Measurements from ENCODE around the gene PHETA1. TPM values are rescaled to one million over a fixed set of nuclear protein-coding genes. Genes with fewer than 3 reads are reported as not detected.
"Not testable (repeated sequence)": the region's sequence is repeated elsewhere in the genome, so short reads cannot be mapped to it uniquely, and the experiment has no call there.

PHETA1 gene
- total and polyA plus RNA-seq, 4 experiments from 2014 or later = 0.24 to 6.4 (median 3.1) TPM

DNA sequence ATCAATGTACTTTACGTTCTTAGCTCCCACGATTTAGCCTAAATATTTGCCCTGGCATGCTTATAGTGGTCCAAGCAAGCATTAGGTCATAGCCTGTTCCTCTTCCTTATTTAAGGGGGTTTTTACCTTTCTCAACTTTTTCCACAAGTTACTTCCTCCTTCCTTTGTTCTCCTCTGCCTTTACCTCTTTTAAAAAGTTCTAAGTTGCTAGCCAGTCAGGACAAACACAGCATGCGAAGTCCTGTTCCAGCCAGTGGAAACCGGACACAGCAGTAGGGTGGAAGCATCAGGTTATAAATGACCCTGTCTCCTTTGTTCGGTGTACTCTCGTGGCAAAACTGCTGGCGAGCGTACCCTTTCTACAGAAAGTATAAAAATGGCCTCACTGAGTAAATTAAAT lies 28.2 kb downstream of the PHETA1 start:
- H3K4me3 ChIP-seq (ENCODE audit: low read length in 2 of 2); H3K4me1 Mint-ChIP-seq; H3K9me3 Mint-ChIP-seq; CTCF ChIA-PET (ENCODE audit: partially characterized antibody); H3K36me3 ChIP-seq (ENCODE audit: insufficient read depth, low read length); H3K27ac ChIP-seq (ENCODE audit: low read depth, low read length); H3K4me3 Mint-ChIP-seq; H3K4me1 ChIP-seq (ENCODE audit: insufficient read depth, low read length); DNase-seq; H3K36me3 Mint-ChIP-seq; POLR2A ChIA-PET (ENCODE audit: partially characterized antibody); H3K27ac Mint-ChIP-seq; H3K9me3 ChIP-seq (ENCODE audit: control insufficient read depth in 1 of 2, low read length in 2 of 2); intact Hi-C loops (cut with micrococcal nuclease); H3K27me3 Mint-ChIP-seq; H3K27me3 ChIP-seq (ENCODE audit: insufficient read depth, low read length): not testable (repeated sequence)

DNA sequence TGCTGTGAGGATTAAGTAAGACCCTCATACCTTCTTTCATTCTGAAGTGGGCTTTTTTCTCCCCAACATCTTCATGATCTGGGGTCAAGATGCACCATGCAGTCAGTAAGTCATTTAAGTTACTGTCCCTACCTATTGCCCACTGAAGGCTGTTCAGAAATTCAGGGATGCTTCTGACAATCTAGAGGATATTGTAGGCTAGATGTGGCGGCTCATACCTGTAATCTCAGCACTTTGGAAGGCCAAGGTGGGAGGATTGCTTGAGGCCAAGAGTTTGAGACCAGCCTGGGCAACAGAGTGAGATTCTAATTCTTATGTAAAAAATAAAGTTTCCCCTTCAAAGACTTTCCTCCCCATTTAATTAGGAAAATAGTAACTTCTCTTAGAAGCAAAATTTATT lies 28.7 kb downstream of the PHETA1 start:
- H3K4me3 ChIP-seq (ENCODE audit: low read length in 2 of 2) = no peak overlapping the region
- H3K27me3 Mint-ChIP-seq = peaks cover 0 to 3% of the 10 kb centered on the region in 2 donors
- peaks cover 0 to 4% (median 0%) of the 10 kb centered on the region in 8 donors for H3K9me3 Mint-ChIP-seq
- no peaks in the 10 kb centered on the region for H3K4me1 Mint-ChIP-seq
- H3K36me3 Mint-ChIP-seq = no peaks in the 10 kb centered on the region
- DNase-seq = no peak
- H3K36me3 ChIP-seq (ENCODE audit: insufficient read depth, low read length) = no peaks in the 10 kb centered on the region
- no peaks in the 10 kb centered on the region for H3K9me3 ChIP-seq (ENCODE audit: control insufficient read depth in 1 of 2, low read length in 2 of 2)
- intact Hi-C loops (cut with micrococcal nuclease) = no loop called here
- H3K27ac ChIP-seq (ENCODE audit: low read depth, low read length) = no peak overlapping the region
- no peak overlapping the region for H3K4me3 Mint-ChIP-seq
- ChIA-PET POLR2A (ENCODE audit: partially characterized antibody) (no interaction called here), CTCF (ENCODE audit: partially characterized antibody) (no interaction called here)
- no peak overlapping the region for H3K27ac Mint-ChIP-seq
- H3K27me3 ChIP-seq (ENCODE audit: insufficient read depth, low read length) = no peaks in the 10 kb centered on the region
- H3K4me1 ChIP-seq (ENCODE audit: insufficient read depth, low read length) = no peaks in the 10 kb centered on the region

DNA sequence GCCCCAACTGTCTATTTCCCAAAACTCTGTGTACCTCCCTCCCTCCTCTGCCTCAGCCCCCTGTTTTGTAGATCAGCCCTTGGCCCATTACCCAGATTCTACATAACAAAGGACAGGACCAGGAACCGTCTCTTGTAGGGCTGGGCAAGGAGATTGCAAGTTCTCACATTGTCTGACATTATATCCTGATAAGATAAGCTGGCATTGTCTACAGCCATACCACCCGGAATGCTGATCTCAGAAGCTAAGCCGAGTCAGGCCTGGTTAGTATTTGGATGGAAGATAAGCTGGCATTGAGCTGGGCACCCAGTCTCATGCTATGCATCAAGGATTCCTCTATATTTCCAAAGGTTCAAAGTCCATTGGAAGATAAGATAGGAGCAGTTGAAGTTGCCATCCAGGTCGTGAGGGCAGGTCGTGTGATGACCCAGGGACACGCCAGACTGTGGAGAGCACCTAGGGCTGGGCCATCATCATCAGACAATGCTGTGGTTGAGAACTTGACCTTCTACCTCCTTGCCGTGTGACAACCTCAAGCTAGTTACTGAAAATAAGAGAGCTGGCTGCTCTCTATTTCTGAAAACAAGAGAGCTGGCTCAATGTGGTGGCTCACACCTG lies 29.5 kb downstream of the PHETA1 start:
- Mint-ChIP-seq H3K36me3 (no peaks in the 10 kb centered on the region), H3K9me3 (peaks cover 0 to 4% (median 0%) of the 10 kb centered on the region in 8 donors), H3K27me3 (peaks cover 0 to 3% of the 10 kb centered on the region in 2 donors), H3K4me1 (no peaks in the 10 kb centered on the region), H3K4me3 (no peak overlapping the region), H3K27ac (no peak overlapping the region)
- H3K4me1 ChIP-seq (ENCODE audit: insufficient read depth, low read length) = no peaks in the 10 kb centered on the region
- no peaks in the 10 kb centered on the region for H3K27me3 ChIP-seq (ENCODE audit: insufficient read depth, low read length)
- ChIA-PET POLR2A (ENCODE audit: partially characterized antibody) (no interaction called here), CTCF (ENCODE audit: partially characterized antibody) (no interaction called here)
- H3K4me3 ChIP-seq (ENCODE audit: low read length in 2 of 2) = no peak overlapping the region
- H3K9me3 ChIP-seq (ENCODE audit: control insufficient read depth in 1 of 2, low read length in 2 of 2) = no peaks in the 10 kb centered on the region
- no peaks in the 10 kb centered on the region for H3K36me3 ChIP-seq (ENCODE audit: insufficient read depth, low read length)
- no peak for DNase-seq
- intact Hi-C loops (cut with micrococcal nuclease) = no loop called here
- H3K27ac ChIP-seq (ENCODE audit: low read depth, low read length) = no peak overlapping the region

DNA sequence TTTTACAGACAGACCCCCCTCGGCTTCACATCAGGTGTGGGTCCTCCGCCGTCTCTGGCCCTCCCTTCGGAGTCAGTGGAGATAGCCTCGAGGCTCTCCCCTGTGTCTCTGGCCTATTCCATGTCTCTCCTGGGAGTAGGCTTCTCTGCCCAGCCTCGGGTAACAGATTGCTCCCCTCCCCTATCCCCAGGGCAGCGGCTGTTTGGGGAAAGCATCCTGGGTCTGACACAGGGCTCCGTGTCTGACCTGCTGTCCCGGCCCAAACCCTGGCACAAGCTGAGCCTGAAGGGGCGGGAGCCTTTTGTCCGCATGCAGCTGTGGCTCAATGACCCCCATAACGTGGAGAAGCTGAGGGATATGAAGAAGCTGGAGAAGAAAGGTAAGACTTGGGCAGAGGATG lies 30.8 kb downstream of the PHETA1 start:
- no peaks in the 10 kb centered on the region for H3K27me3 ChIP-seq (ENCODE audit: insufficient read depth, low read length)
- Mint-ChIP-seq H3K27ac (no peak overlapping the region), H3K4me1 (no peaks in the 10 kb centered on the region), H3K9me3 (peaks cover 0 to 4% (median 0%) of the 10 kb centered on the region in 8 donors), H3K4me3 (no peak overlapping the region), H3K27me3 (peaks cover 0 to 4% of the 10 kb centered on the region in 2 donors), H3K36me3 (no peaks in the 10 kb centered on the region)
- H3K36me3 ChIP-seq (ENCODE audit: insufficient read depth, low read length) = no peaks in the 10 kb centered on the region
- POLR2A ChIA-PET (ENCODE audit: partially characterized antibody) = no interaction called here
- no peak overlapping the region for H3K27ac ChIP-seq (ENCODE audit: low read depth, low read length)
- no peak for DNase-seq
- H3K4me3 ChIP-seq (ENCODE audit: low read length in 2 of 2) = no peak overlapping the region
- H3K4me1 ChIP-seq (ENCODE audit: insufficient read depth, low read length) = no peaks in the 10 kb centered on the region
- H3K9me3 ChIP-seq (ENCODE audit: control insufficient read depth in 1 of 2, low read length in 2 of 2) = no peaks in the 10 kb centered on the region
- CTCF ChIA-PET (ENCODE audit: partially characterized antibody) = no interaction called here
- intact Hi-C loops (cut with micrococcal nuclease) = no loop called here

DNA sequence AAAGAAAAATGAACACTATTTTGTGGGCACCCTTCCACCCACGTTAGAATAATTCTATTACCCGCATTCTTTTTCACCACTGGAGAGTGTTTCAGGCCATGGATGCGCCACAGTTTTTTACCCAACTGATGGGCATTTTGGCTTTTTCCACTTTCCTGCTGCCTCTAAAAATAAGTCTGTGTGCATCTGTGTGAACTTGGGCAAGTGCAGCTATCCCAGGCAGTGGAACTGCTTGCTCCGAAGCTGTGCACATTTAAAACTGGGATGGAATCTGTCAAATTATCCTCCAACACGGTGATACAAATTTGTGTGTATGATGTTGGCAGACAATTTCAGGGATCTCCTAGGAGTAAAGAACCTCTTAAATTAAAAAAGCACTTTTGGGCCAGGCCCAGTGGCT lies 31.5 kb downstream of the PHETA1 start:
- Mint-ChIP-seq H3K27me3 (peaks cover 0 to 4% of the 10 kb centered on the region in 2 donors), H3K36me3 (no peaks in the 10 kb centered on the region), H3K27ac (peak overlapping the region in 1 of 7 donors; percentile 70), H3K4me1 (no peaks in the 10 kb centered on the region), H3K4me3 (no peak overlapping the region), H3K9me3 (peaks cover 0 to 2% (median 0%) of the 10 kb centered on the region in 8 donors)
- no peaks in the 10 kb centered on the region for H3K27me3 ChIP-seq (ENCODE audit: insufficient read depth, low read length)
- no peak overlapping the region for H3K4me3 ChIP-seq (ENCODE audit: low read length in 2 of 2)
- ChIA-PET CTCF (ENCODE audit: partially characterized antibody) (interaction anchor here (0.7 kb wide), 1 partner anchor 31 kb away, joined by 4 read pairs; no protein-coding TSS in a partner anchor), POLR2A (ENCODE audit: partially characterized antibody) (no interaction called here)
- no peak overlapping the region for H3K27ac ChIP-seq (ENCODE audit: low read depth, low read length)
- no peaks in the 10 kb centered on the region for H3K9me3 ChIP-seq (ENCODE audit: control insufficient read depth in 1 of 2, low read length in 2 of 2)
- intact Hi-C loops (cut with micrococcal nuclease) = no loop called here
- DNase-seq = no peak
- no peaks in the 10 kb centered on the region for H3K36me3 ChIP-seq (ENCODE audit: insufficient read depth, low read length)
- H3K4me1 ChIP-seq (ENCODE audit: insufficient read depth, low read length) = no peaks in the 10 kb centered on the region

DNA sequence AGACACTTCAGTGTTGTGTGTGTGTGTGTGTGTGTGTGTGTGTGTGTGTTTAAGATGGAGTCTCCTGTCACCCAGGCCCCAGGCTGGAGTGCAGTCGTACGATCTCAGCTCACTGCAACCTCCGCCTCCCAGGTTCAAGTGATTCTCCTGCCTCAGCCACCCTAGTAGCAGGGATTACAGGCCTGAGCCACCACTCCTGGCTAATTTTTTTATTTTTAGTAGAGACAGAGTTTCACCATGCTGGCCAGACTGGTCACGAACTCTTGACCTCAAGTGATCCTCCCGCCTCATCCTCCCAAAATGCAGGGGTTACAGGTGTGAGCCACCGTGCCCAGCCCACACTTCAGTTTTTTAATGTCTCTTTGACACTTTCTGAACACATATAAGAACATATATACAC lies 32.5 kb downstream of the PHETA1 start:
- POLR2A ChIA-PET (ENCODE audit: partially characterized antibody); DNase-seq; H3K36me3 ChIP-seq (ENCODE audit: insufficient read depth, low read length); H3K27me3 Mint-ChIP-seq; intact Hi-C loops (cut with micrococcal nuclease); H3K4me3 Mint-ChIP-seq; H3K27ac ChIP-seq (ENCODE audit: low read depth, low read length); H3K36me3 Mint-ChIP-seq; H3K9me3 Mint-ChIP-seq; H3K4me1 ChIP-seq (ENCODE audit: insufficient read depth, low read length); H3K27me3 ChIP-seq (ENCODE audit: insufficient read depth, low read length); H3K4me1 Mint-ChIP-seq; CTCF ChIA-PET (ENCODE audit: partially characterized antibody); H3K9me3 ChIP-seq (ENCODE audit: control insufficient read depth in 1 of 2, low read length in 2 of 2); H3K4me3 ChIP-seq (ENCODE audit: low read length in 2 of 2); H3K27ac Mint-ChIP-seq: not testable (repeated sequence)

DNA sequence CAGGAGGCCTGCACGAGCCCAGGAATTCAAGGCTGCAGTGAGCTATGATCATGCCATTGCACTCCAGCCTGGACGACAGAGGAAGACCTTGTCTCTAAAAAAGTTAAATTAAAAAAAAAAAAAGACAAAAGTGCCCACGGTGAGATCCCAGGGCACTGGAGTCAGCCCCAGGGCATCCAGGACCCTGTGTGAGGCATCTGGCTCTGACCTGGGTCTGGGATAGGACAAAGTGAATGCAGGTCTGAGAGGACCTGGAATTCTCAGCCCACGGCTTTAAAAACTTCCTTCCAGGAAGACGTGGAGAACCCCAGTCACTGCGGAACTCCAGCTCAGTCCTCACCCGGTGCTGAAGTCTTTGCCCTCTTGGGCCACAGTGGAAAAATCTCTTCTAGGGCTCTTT lies 33.1 kb downstream of the PHETA1 start:
- ChIA-PET CTCF (ENCODE audit: partially characterized antibody) (no interaction called here), POLR2A (ENCODE audit: partially characterized antibody) (no interaction called here)
- no peak overlapping the region for H3K4me3 Mint-ChIP-seq
- Histone ChIP-seq H3K4me1 (ENCODE audit: insufficient read depth, low read length) (no peaks in the 10 kb centered on the region), H3K27ac (ENCODE audit: low read depth, low read length) (no peak overlapping the region), H3K27me3 (ENCODE audit: insufficient read depth, low read length) (no peaks in the 10 kb centered on the region), H3K36me3 (ENCODE audit: insufficient read depth, low read length) (no peaks in the 10 kb centered on the region), H3K9me3 (ENCODE audit: control insufficient read depth in 1 of 2, low read length in 2 of 2) (no peaks in the 10 kb centered on the region), H3K4me3 (ENCODE audit: low read length in 2 of 2) (no peak overlapping the region)
- H3K4me1 Mint-ChIP-seq = peaks cover 0 to 2% (median 0%) of the 10 kb centered on the region in 4 donors
- intact Hi-C loops (cut with micrococcal nuclease) = no loop called here
- H3K27ac Mint-ChIP-seq = no peak overlapping the region
- no peaks in the 10 kb centered on the region for H3K9me3 Mint-ChIP-seq
- no peak for DNase-seq
- no peaks in the 10 kb centered on the region for H3K36me3 Mint-ChIP-seq
- peaks cover 2 to 4% of the 10 kb centered on the region in 2 donors for H3K27me3 Mint-ChIP-seq

DNA sequence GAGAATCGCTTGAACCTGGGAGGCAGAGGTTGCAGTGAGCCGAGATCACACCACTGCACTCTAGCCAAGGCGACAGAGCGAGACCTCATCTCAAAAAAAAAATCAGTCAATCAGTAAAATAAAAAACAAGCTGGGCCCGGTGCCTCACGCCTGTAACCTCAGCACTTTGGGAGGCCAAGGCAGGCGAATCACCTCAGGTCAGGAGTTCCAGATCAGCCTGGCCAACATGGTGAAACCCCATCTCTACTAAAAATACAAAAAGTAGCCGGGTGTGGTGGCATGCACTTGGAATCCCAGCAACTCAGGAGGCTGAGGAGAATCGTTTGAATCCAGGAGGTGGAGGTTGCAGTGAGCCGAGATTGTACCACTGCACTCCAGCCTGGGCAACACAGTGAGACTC lies 33.6 kb downstream of the PHETA1 start:
- H3K27ac Mint-ChIP-seq; H3K27ac ChIP-seq (ENCODE audit: low read depth, low read length); H3K9me3 ChIP-seq (ENCODE audit: control insufficient read depth in 1 of 2, low read length in 2 of 2); H3K27me3 ChIP-seq (ENCODE audit: insufficient read depth, low read length); POLR2A ChIA-PET (ENCODE audit: partially characterized antibody); H3K4me1 Mint-ChIP-seq; H3K4me3 Mint-ChIP-seq; CTCF ChIA-PET (ENCODE audit: partially characterized antibody); H3K27me3 Mint-ChIP-seq; H3K9me3 Mint-ChIP-seq; H3K36me3 Mint-ChIP-seq; H3K4me3 ChIP-seq (ENCODE audit: low read length in 2 of 2); intact Hi-C loops (cut with micrococcal nuclease); H3K36me3 ChIP-seq (ENCODE audit: insufficient read depth, low read length); H3K4me1 ChIP-seq (ENCODE audit: insufficient read depth, low read length); DNase-seq: not testable (repeated sequence)
